H1 (cell line): ENCODE results near the gene HOXD11.
A peak's percentile ranks its signal among the peaks of the same experiment; 100 is the strongest.

ENCODE experiments used
- BCL11A ChIP-seq, 2 experiments: IDR thresholded peaks; one replicate each; pipeline ENCODE4 v1.6.1; 2011; ENCODE audit warnings: low read depth in 2 of 2, low read length in 2 of 2, mild to moderate bottlenecking in 2 of 2
- CEBPB ChIP-seq: IDR thresholded peaks from 2 replicates; pipeline ENCODE4 v1.6.1; 2012; ENCODE audit warnings: low read depth, low read length
- EZH2 ChIP-seq: fragments of 200-600 bp; sonication (generic); IDR thresholded peaks from 2 replicates; pipeline ENCODE4 v1.7.1; 2012; ENCODE audit warnings: low read depth, mild to moderate bottlenecking, moderate library complexity, low read length, inconsistent platforms; ENCODE audit not compliant: severe bottlenecking
- HDAC6 ChIP-seq: IDR thresholded peaks from one replicate; pipeline ENCODE4 v1.7.1; 2012; ENCODE audit warnings: low read depth, mild to moderate bottlenecking, inconsistent platforms, low read length, moderate library complexity
- RAD21 ChIP-seq, 2 experiments: IDR thresholded peaks in 1 of 2; conservative IDR thresholded peaks in 1 of 2; 2 replicates each; pipeline ENCODE4 v1.6.1; 2011; ENCODE audit warnings: low read depth in 2 of 2, low read length in 2 of 2, improper control_type of control experiment in 1 of 2, inconsistent platforms in 1 of 2, mild to moderate bottlenecking in 1 of 2, moderate library complexity in 1 of 2
- RBBP5 ChIP-seq: IDR thresholded peaks from 2 replicates; pipeline ENCODE4 v1.7.1; 2012; ENCODE audit warnings: low read depth, mild to moderate bottlenecking, inconsistent platforms, low read length, moderate library complexity, borderline replicate concordance
- TF ChIP-seq, protein P1 (sequence below), 3 experiments: IDR thresholded peaks; 1 replicate in 2 of 3; 2 replicates in 1 of 3; pipeline versions ENCODE4 v1.5.1 to v1.6.1; 2011; ENCODE audit warnings: low read length in 3 of 3, mild to moderate bottlenecking in 3 of 3, inconsistent platforms in 2 of 3, low read depth in 1 of 3, moderate library complexity in 1 of 3; ENCODE audit not compliant: insufficient read depth in 1 of 3; ENCODE audit errors: control extremely low read depth in 1 of 3
- TF ChIP-seq, protein P2 (sequence below): IDR thresholded peaks from 2 replicates; pipeline ENCODE4 v1.6.1; 2012; ENCODE audit warnings: inconsistent platforms
- TF ChIP-seq, protein P3 (sequence below): IDR thresholded peaks from 2 replicates; pipeline ENCODE4 v1.6.1; 2011; ENCODE audit warnings: low read length, improper control_type of control experiment

DNA sequence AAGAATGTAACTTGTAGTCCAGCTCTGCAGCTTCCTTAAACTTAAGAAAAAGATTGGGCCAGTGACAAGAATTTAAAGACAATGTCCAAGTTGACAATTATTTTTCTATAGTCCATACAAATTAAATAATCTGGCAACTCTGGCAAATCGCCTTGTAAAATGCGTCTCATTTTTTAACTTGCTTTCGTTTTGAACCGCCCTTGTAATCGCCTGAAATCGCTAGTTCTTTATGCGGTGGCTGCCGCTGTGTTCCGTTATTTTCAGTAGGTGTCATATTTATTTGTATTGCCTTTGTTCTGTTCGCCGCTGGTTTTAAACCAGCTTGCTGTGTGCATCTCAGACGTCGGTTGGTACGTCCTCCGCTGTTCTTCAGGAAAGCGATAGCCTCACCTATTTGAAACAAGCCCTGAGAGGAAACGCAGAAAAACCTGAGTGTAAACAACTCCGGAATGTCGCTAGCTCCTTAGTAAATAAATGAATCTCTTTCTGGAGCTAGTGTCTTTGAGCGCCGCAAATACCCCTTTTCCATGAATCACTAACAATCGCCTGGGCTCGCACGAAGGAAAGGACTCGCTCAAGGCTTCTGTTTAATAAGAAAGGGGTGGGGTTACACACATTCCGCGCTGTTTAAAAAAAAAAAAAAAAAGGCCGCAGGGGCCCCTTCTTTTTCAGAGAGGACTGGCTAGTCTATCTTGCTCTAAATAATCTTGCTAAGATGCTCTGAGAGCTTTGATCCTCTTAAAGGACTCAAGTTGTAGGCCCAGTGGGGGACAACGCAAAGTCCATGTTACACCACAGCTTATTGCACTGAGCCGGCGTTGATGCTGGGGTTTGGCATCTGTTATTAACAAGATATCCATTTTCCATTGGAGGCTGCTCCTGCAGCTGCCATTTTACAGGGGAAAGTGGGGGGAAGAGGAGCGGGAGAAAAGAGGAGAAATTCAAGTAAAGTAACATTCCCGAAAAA, 25.4 kb downstream of the HOXD11 start:
- TF ChIP-seq RAD21 (IDR thresholded peaks at IDR 0.05 in 1 of 2, conservative IDR thresholded peaks at IDR 0.05 in 1 of 2; ENCODE audit: low read depth in 2 of 2, low read length in 2 of 2), result no peak
- TF ChIP-seq EZH2, result peak; percentile 96
- no peak for TF ChIP-seq RBBP5
- TF ChIP-seq CEBPB, result no peak
- no peak for TF ChIP-seq BCL11A (IDR thresholded peaks at IDR 0.05; ENCODE audit: low read depth in 2 of 2, low read length in 2 of 2)
- TF ChIP-seq, protein P1, sequence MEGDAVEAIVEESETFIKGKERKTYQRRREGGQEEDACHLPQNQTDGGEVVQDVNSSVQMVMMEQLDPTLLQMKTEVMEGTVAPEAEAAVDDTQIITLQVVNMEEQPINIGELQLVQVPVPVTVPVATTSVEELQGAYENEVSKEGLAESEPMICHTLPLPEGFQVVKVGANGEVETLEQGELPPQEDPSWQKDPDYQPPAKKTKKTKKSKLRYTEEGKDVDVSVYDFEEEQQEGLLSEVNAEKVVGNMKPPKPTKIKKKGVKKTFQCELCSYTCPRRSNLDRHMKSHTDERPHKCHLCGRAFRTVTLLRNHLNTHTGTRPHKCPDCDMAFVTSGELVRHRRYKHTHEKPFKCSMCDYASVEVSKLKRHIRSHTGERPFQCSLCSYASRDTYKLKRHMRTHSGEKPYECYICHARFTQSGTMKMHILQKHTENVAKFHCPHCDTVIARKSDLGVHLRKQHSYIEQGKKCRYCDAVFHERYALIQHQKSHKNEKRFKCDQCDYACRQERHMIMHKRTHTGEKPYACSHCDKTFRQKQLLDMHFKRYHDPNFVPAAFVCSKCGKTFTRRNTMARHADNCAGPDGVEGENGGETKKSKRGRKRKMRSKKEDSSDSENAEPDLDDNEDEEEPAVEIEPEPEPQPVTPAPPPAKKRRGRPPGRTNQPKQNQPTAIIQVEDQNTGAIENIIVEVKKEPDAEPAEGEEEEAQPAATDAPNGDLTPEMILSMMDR (IDR thresholded peaks at IDR 0.05; ENCODE audit: control extremely low read depth in 1 of 3, insufficient read depth in 1 of 3, low read depth in 1 of 3, low read length in 3 of 3), result no peak
- TF ChIP-seq, protein P2, sequence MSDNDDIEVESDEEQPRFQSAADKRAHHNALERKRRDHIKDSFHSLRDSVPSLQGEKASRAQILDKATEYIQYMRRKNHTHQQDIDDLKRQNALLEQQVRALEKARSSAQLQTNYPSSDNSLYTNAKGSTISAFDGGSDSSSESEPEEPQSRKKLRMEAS, result no peak
- TF ChIP-seq HDAC6, result no peak
- TF ChIP-seq, protein P3, sequence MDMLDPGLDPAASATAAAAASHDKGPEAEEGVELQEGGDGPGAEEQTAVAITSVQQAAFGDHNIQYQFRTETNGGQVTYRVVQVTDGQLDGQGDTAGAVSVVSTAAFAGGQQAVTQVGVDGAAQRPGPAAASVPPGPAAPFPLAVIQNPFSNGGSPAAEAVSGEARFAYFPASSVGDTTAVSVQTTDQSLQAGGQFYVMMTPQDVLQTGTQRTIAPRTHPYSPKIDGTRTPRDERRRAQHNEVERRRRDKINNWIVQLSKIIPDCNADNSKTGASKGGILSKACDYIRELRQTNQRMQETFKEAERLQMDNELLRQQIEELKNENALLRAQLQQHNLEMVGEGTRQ, result no peak
